Uterus (tissue), 2 donors: ENCODE results near the gene KRTAP12-2.

Source experiments
- POLR2A ChIP-seq, 2 donors: fragments of 450-650 bp; IDR thresholded peaks; one replicate each; pipeline ENCODE4 v1.6.1; 2016; ENCODE audit warnings: antibody characterized with exemption in 2 of 2, mild to moderate bottlenecking in 1 of 2, moderate library complexity in 1 of 2
- TF ChIP-seq, protein P1 (sequence below), 4 experiments: fragments of 200-600 bp in 2 of 4; fragments of 450-650 bp in 2 of 4; sonication (generic) in 2 of 4; IDR thresholded peaks; one replicate each; pipeline ENCODE4 v1.5.1; 2016 to 2019; ENCODE audit warnings: antibody characterized with exemption in 4 of 4, mild to moderate bottlenecking in 2 of 4, moderate library complexity in 1 of 4

DNA sequence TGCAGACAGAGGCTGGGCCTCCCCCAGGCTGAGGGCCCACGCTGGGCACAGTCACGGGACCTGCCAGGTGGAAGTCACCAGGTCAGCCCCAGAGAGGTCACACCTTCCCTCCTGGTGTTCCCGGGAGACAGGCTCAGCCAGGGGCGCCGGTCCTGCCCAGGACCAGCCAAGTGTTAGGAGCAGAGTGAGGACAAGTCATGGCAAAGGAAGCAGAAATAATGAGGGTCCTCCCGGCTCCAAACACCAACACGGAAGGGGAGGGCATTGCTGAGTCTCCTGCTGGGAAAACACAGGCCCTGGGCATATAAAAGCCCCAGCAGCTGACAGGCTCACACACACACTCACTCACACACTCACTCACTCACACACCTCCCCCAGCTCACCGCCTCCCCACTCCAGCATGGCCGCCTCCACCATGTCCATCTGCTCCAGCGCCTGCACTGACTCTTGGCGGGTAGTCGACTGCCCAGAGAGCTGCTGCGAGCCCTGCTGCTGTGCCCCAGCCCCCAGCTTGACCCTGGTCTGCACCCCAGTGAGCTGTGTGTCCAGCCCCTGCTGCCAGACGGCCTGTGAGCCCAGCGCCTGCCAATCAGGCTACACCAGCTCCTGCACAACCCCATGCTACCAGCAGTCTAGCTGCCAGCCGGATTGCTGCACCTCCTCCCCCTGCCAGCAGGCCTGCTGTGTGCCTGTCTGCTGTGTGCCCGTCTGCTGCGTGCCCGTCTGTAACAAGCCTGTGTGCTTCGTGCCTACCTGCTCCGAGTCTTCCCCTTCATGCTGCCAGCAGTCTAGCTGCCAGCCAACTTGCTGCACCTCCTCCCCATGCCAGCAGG, 29.5 kb downstream of the KRTAP12-2 start, which contains the start of gene KRTAP10-10:
- TF ChIP-seq, protein P1, sequence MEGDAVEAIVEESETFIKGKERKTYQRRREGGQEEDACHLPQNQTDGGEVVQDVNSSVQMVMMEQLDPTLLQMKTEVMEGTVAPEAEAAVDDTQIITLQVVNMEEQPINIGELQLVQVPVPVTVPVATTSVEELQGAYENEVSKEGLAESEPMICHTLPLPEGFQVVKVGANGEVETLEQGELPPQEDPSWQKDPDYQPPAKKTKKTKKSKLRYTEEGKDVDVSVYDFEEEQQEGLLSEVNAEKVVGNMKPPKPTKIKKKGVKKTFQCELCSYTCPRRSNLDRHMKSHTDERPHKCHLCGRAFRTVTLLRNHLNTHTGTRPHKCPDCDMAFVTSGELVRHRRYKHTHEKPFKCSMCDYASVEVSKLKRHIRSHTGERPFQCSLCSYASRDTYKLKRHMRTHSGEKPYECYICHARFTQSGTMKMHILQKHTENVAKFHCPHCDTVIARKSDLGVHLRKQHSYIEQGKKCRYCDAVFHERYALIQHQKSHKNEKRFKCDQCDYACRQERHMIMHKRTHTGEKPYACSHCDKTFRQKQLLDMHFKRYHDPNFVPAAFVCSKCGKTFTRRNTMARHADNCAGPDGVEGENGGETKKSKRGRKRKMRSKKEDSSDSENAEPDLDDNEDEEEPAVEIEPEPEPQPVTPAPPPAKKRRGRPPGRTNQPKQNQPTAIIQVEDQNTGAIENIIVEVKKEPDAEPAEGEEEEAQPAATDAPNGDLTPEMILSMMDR (IDR thresholded peaks at IDR 0.05), result no peak
- TF ChIP-seq POLR2A (IDR thresholded peaks at IDR 0.05), result no peak
